GM18907 (cell line): ENCODE measurements around the gene MRPS14.
"Not testable (repeated sequence)": the region's sequence is repeated elsewhere in the genome, so short reads cannot be mapped to it uniquely, and the experiment has no call there.

Source experiments
- ATAC-seq: cut with Tn5 transposase; IDR thresholded peaks from one replicate; pipeline ENCODE4 v1.9.1; 2021; ENCODE audit warnings: mild to moderate bottlenecking, moderate library complexity; ENCODE audit not compliant: unreplicated experiment

MRPS14 gene

GRCh38 chr1:175024773-175025172, 1.5 kb upstream of the MRPS14 start:
- ATAC-seq = no peak

GRCh38 chr1:175023922-175024242, 657 bp upstream of the MRPS14 start:
- ATAC-seq = not testable (repeated sequence)

- no peak for ATAC-seq
These were observed 3.7 kb downstream of the MRPS14 start for GRCh38 chr1:175019524-175019923.

- no peak for ATAC-seq
These were observed 8.0 kb downstream of the MRPS14 start for GRCh38 chr1:175015243-175015642.

- ATAC-seq = no peak
These were observed 9.8 kb downstream of the MRPS14 start for GRCh38 chr1:175013445-175013844.

- ATAC-seq = no peak
These were observed 13.7 kb downstream of the MRPS14 start for GRCh38 chr1:175009532-175009931.

- no peak for ATAC-seq
These were observed 18.0 kb downstream of the MRPS14 start for GRCh38 chr1:175005085-175005783.

- no peak for ATAC-seq
These were observed 19.7 kb downstream of the MRPS14 start for GRCh38 chr1:175003521-175003920.

- ATAC-seq = no peak
These were observed 20.2 kb downstream of the MRPS14 start for GRCh38 chr1:175002910-175003517.

GRCh38 chr1:175000697-175001187, 22.5 kb downstream of the MRPS14 start:
- ATAC-seq = no peak

- ATAC-seq = peak; percentile 19
These were observed 23.1 kb downstream of the MRPS14 start, which contains the start of gene CACYBP for GRCh38 chr1:174999936-175000696. CACYBP (plus strand) TSS chr1:174999947; CDS start chr1:175000181, 234 bp downstream.

GRCh38 chr1:174999216-174999935, 23.8 kb downstream of the MRPS14 start:
- ATAC-seq = peak; percentile 88

GRCh38 chr1:174998569-174999215, 24.5 kb downstream of the MRPS14 start:
- ATAC-seq = peak; percentile 26

GRCh38 chr1:174997041-174997440, 26.2 kb downstream of the MRPS14 start:
- no peak for ATAC-seq

- no peak for ATAC-seq
These were observed 26.7 kb downstream of the MRPS14 start for GRCh38 chr1:174996476-174996875.

GRCh38 chr1:174995916-174996315, 27.3 kb downstream of the MRPS14 start:
- no peak for ATAC-seq

GRCh38 chr1:174995121-174995520, 28.1 kb downstream of the MRPS14 start:
- no peak for ATAC-seq

- ATAC-seq = no peak
These were observed 31.8 kb downstream of the MRPS14 start for GRCh38 chr1:174991473-174991872.

GRCh38 chr1:174990382-174990999, 32.7 kb downstream of the MRPS14 start:
- no peak for ATAC-seq

- no peak for ATAC-seq
These were observed 33.5 kb downstream of the MRPS14 start for GRCh38 chr1:174989536-174990220.
